ENCODE measurements around the gene ARID3A. TPM values are rescaled to one million over a fixed set of nuclear protein-coding genes. Genes with fewer than 3 reads are reported as not detected.

ARID3A gene
- total and polyA plus RNA-seq, 2 of the 8 experiments (the other 6 are each of a cell fraction or from before 2014, with no cell fraction given), result 40.5 to 77.4 TPM

DNA sequence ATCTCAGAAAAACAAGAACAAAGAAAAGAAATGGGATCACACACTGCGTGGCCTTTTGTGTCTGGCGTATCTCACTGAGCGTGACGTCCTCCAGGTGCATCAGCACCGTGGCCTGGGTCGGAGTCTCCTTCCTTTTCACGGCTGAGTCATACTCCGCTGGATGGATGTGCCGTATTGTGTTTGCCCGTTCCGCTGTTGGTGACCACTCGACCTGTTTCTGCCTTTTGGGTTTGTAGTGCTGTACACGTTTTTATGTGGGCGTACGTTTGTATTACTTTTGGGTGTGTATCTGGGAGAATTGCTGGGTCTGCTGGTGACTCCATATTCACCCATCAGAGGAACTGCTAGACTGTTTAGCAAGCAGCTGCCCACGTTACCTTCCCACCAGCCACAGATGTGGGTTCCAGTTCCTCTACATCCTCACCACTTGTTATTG is 11.4 kb downstream of the ARID3A start (continued):
- TF ChIP-seq, protein P1, sequence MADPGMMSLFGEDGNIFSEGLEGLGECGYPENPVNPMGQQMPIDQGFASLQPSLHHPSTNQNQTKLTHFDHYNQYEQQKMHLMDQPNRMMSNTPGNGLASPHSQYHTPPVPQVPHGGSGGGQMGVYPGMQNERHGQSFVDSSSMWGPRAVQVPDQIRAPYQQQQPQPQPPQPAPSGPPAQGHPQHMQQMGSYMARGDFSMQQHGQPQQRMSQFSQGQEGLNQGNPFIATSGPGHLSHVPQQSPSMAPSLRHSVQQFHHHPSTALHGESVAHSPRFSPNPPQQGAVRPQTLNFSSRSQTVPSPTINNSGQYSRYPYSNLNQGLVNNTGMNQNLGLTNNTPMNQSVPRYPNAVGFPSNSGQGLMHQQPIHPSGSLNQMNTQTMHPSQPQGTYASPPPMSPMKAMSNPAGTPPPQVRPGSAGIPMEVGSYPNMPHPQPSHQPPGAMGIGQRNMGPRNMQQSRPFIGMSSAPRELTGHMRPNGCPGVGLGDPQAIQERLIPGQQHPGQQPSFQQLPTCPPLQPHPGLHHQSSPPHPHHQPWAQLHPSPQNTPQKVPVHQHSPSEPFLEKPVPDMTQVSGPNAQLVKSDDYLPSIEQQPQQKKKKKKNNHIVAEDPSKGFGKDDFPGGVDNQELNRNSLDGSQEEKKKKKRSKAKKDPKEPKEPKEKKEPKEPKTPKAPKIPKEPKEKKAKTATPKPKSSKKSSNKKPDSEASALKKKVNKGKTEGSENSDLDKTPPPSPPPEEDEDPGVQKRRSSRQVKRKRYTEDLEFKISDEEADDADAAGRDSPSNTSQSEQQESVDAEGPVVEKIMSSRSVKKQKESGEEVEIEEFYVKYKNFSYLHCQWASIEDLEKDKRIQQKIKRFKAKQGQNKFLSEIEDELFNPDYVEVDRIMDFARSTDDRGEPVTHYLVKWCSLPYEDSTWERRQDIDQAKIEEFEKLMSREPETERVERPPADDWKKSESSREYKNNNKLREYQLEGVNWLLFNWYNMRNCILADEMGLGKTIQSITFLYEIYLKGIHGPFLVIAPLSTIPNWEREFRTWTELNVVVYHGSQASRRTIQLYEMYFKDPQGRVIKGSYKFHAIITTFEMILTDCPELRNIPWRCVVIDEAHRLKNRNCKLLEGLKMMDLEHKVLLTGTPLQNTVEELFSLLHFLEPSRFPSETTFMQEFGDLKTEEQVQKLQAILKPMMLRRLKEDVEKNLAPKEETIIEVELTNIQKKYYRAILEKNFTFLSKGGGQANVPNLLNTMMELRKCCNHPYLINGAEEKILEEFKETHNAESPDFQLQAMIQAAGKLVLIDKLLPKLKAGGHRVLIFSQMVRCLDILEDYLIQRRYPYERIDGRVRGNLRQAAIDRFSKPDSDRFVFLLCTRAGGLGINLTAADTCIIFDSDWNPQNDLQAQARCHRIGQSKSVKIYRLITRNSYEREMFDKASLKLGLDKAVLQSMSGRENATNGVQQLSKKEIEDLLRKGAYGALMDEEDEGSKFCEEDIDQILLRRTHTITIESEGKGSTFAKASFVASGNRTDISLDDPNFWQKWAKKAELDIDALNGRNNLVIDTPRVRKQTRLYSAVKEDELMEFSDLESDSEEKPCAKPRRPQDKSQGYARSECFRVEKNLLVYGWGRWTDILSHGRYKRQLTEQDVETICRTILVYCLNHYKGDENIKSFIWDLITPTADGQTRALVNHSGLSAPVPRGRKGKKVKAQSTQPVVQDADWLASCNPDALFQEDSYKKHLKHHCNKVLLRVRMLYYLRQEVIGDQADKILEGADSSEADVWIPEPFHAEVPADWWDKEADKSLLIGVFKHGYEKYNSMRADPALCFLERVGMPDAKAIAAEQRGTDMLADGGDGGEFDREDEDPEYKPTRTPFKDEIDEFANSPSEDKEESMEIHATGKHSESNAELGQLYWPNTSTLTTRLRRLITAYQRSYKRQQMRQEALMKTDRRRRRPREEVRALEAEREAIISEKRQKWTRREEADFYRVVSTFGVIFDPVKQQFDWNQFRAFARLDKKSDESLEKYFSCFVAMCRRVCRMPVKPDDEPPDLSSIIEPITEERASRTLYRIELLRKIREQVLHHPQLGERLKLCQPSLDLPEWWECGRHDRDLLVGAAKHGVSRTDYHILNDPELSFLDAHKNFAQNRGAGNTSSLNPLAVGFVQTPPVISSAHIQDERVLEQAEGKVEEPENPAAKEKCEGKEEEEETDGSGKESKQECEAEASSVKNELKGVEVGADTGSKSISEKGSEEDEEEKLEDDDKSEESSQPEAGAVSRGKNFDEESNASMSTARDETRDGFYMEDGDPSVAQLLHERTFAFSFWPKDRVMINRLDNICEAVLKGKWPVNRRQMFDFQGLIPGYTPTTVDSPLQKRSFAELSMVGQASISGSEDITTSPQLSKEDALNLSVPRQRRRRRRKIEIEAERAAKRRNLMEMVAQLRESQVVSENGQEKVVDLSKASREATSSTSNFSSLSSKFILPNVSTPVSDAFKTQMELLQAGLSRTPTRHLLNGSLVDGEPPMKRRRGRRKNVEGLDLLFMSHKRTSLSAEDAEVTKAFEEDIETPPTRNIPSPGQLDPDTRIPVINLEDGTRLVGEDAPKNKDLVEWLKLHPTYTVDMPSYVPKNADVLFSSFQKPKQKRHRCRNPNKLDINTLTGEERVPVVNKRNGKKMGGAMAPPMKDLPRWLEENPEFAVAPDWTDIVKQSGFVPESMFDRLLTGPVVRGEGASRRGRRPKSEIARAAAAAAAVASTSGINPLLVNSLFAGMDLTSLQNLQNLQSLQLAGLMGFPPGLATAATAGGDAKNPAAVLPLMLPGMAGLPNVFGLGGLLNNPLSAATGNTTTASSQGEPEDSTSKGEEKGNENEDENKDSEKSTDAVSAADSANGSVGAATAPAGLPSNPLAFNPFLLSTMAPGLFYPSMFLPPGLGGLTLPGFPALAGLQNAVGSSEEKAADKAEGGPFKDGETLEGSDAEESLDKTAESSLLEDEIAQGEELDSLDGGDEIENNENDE (IDR thresholded peaks at IDR 0.05; ENCODE audit: insufficient replicate concordance, low read length), result no peak
- TF ChIP-seq TBP (IDR thresholded peaks at IDR 0.05; ENCODE audit: low read depth, low read length) (no peak), CHD1 (IDR thresholded peaks at IDR 0.05; ENCODE audit: low read depth, low read length) (no peak), GABPA (IDR thresholded peaks at IDR 0.05; ENCODE audit: borderline replicate concordance, insufficient read depth, low read length) (no peak), CBX5 (IDR thresholded peaks at IDR 0.05; ENCODE audit: low read depth, low read length) (no peak), KDM4A (IDR thresholded peaks at IDR 0.05; ENCODE audit: low read depth, low read length, severe bottlenecking) (no peak), TCF12 (IDR thresholded peaks at IDR 0.05; ENCODE audit: low read depth, low read length) (no peak), RFX5 (IDR thresholded peaks at IDR 0.05; ENCODE audit: borderline replicate concordance, low read depth, low read length) (no peak), TAF1 (IDR thresholded peaks at IDR 0.05; ENCODE audit: low read depth, low read length) (no peak), BCL11A (IDR thresholded peaks at IDR 0.05; ENCODE audit: low read depth in 2 of 2, low read length in 2 of 2) (no peak)
- TF ChIP-seq, protein P2, sequence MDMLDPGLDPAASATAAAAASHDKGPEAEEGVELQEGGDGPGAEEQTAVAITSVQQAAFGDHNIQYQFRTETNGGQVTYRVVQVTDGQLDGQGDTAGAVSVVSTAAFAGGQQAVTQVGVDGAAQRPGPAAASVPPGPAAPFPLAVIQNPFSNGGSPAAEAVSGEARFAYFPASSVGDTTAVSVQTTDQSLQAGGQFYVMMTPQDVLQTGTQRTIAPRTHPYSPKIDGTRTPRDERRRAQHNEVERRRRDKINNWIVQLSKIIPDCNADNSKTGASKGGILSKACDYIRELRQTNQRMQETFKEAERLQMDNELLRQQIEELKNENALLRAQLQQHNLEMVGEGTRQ (IDR thresholded peaks at IDR 0.05; ENCODE audit: low read length), result no peak
